Measurements from ENCODE around the gene DTNBP1.

- no peak for TF ChIP-seq CTCF (conservative IDR thresholded peaks at IDR 0.05; ENCODE audit: low read depth, low read length)
- no peak for TF ChIP-seq EZH2 (IDR thresholded peaks at IDR 0.05; ENCODE audit: borderline replicate concordance, low read depth, low read length, poor library complexity, severe bottlenecking)
Observed at GRCh38 chr6:15557174-15557573, 105.7 kb downstream of the DTNBP1 start.

Measured in A673 (cell line).